Memory B cell (primary cell): ENCODE results near the gene ALPK3.

Experiments
- ATAC-seq: fragments of 150-1000 bp; cut with Tn5 transposase; 2 replicates; pipeline ENCODE4 v1.10.0; 2021; ENCODE audit warnings: low read depth, mild to moderate bottlenecking, moderate library complexity
- DNase-seq, 2 donors: peaks; one replicate each; pipeline ENCODE4 v3.0.0; 2022; ENCODE audit warnings: low spot score in 2 of 2
- H3K27ac Mint-ChIP-seq: one replicate; pipeline ENCODE4 v1.8.0; 2022; ENCODE audit warnings: mild to moderate bottlenecking, moderate library complexity, mixed read lengths
- H3K27me3 Mint-ChIP-seq: one replicate; pipeline ENCODE4 v1.8.0; 2022; ENCODE audit warnings: mixed read lengths
- H3K36me3 Mint-ChIP-seq: one replicate; pipeline ENCODE4 v1.8.0; 2022; ENCODE audit warnings: mild to moderate bottlenecking, mixed read lengths
- H3K4me1 Mint-ChIP-seq: one replicate; pipeline ENCODE4 v1.8.0; 2022; ENCODE audit warnings: mixed read lengths
- H3K4me3 Mint-ChIP-seq: one replicate; pipeline ENCODE4 v1.8.0; 2022; ENCODE audit warnings: mild to moderate bottlenecking, moderate library complexity, mixed read lengths
- H3K9me3 Mint-ChIP-seq: one replicate; pipeline ENCODE4 v1.8.0; 2022; ENCODE audit warnings: mixed read lengths

The ALPK3 gene

DNA sequence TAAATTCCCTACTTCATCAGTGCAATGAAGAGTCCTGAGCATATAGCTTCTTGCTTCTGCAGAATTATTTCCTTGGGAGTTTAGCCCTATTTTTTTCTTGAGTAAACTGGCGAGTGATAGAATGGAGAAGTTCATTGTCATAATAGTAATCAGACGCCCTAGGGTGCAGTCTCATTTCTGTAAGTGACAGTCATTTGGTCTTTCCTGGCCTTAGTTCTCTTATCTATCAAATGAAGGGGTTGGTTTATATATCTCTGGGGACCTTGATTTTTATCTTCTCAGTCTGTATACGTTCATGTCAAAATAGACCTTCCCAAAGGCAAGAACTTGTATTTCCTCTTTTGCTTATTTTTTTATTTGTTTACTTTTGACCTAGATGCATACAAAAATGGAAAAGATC is 9.9 kb upstream of the ALPK3 start:
- no peak for ATAC-seq
- H3K4me3 Mint-ChIP-seq = no peak overlapping the region
- H3K27ac Mint-ChIP-seq = no peak overlapping the region

DNA sequence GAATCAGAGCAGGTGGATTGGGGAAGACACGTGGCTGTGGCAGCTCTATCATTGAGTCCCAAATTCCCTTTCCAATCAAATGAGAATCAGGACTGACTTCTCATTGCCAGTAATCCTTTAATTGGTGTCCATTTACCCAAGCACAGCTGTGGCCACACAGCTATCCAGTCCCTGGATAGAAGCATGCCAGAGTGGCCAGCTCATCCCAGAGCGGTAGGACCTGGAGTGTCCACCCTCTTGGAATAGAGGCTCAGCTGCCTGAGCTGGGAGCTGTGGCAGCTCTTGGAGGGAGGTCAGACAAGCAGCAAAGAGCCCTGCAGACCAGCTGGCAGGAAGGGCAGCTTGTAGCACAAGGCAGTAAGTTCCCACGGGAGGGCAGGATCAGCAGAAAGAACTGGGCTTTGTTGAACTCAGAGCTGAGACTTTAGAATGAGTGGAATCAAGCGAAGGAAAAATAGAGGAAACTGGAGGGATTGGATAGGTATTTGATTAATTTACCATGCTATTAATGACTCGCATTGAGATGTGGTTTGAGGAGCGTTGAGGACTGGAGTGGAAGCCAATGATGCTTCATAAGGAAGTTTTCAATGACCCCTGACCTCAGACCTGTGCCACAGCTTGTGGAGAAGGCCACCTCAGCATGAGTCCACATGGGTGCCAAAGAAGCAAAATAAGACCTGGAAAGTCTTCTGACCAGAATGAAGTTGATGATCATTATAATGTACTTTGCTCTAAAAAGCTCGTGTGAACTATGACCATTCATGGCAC is 6.9 kb upstream of the ALPK3 start:
- Mint-ChIP-seq H3K9me3 (peaks cover 1% of the 10 kb centered on the region), H3K36me3 (peaks cover 5% of the 10 kb centered on the region), H3K27me3 (no peaks in the 10 kb centered on the region), H3K4me3 (no peak overlapping the region), H3K27ac (no peak overlapping the region), H3K4me1 (peaks cover 5% of the 10 kb centered on the region)
- DNase-seq = no peak
- no peak for ATAC-seq

More for the DNA sequence above, 9.9 kb upstream of the ALPK3 start:
- Mint-ChIP-seq H3K36me3 (peaks cover 23% of the 10 kb centered on the region), H3K27me3 (no peaks in the 10 kb centered on the region), H3K4me1 (peaks cover 5% of the 10 kb centered on the region), H3K9me3 (peaks cover under 1% of the 10 kb centered on the region)
- no peak for DNase-seq

DNA sequence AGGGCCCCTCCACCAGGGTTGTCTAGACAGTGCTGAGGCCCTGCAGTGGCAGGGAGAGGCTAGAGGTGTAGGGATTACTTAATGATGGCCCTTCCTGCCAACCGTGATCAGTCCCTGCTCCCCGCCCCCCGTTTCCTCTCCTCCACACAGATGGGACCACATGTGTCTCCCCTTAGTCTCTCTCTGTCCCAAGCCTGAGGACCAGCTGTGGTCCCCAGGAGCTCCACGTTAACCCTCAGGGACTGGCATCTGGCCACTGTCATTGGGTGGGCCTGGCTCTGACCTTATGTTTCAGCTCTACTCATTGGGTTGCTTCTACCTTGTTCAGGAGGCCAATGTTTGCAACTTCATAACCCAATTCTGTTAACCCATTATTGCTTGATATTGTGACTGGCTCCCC is 6.0 kb upstream of the ALPK3 start:
- DNase-seq (no peak), ATAC-seq (no peak)
- peaks cover 2% of the 10 kb centered on the region for H3K27me3 Mint-ChIP-seq
- peaks cover 5% of the 10 kb centered on the region for H3K4me1 Mint-ChIP-seq
- H3K4me3 Mint-ChIP-seq = no peak overlapping the region
- peaks cover 5% of the 10 kb centered on the region for H3K36me3 Mint-ChIP-seq
- H3K9me3 Mint-ChIP-seq = peaks cover 1% of the 10 kb centered on the region
- no peak overlapping the region for H3K27ac Mint-ChIP-seq

DNA sequence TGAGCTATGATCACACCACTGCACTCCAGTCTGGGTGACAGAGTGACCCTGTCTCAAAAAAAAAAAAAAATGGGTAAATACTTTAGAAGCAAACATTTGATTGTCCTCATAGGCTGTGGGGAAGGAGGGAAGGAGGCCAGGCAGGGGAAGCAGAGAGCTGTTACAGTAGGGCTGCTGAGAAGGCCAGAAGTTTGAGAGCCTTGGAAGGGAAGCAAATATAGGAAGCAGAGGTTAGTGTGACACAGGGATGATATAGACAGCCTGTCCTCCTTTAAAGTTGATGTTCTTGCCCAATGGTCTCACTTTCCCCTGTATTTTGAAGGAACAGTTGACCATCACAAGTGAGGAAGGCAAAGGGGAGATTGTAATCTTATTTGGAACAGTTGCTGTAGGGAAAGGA is 5.3 kb upstream of the ALPK3 start:
- ATAC-seq = no peak
- no peak overlapping the region for H3K4me3 Mint-ChIP-seq
- no peak overlapping the region for H3K27ac Mint-ChIP-seq

DNA sequence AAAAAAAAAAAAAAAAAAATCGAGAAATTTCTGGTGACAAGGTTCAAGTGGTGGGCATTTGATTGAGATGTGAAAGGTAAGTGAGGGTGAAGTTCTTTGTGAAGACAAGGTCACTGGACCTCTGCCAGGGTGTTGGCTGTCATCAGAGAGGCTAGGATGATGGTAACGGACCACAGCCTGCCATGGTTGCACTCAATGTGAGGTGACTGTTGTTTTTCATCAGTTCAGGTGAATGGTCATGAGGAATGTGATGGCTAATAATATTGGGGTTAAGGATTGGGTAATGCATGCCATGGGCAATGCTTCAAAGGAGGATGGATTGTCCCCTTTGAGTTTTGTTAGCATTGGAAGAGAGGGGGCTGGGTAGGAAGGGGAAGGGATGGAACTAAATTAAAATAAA is 4.3 kb upstream of the ALPK3 start:
- Mint-ChIP-seq H3K4me1 (peaks cover 4% of the 10 kb centered on the region), H3K4me3 (no peak overlapping the region), H3K9me3 (peaks cover 1% of the 10 kb centered on the region), H3K27me3 (peaks cover 5% of the 10 kb centered on the region), H3K27ac (no peak overlapping the region), H3K36me3 (peaks cover 3% of the 10 kb centered on the region)
- no peak for ATAC-seq
- no peak for DNase-seq

More for the DNA sequence above, 5.3 kb upstream of the ALPK3 start:
- Mint-ChIP-seq H3K4me1 (peaks cover 5% of the 10 kb centered on the region), H3K9me3 (peaks cover 1% of the 10 kb centered on the region), H3K27me3 (peaks cover 5% of the 10 kb centered on the region), H3K36me3 (peaks cover 3% of the 10 kb centered on the region)
- no peak for DNase-seq

DNA sequence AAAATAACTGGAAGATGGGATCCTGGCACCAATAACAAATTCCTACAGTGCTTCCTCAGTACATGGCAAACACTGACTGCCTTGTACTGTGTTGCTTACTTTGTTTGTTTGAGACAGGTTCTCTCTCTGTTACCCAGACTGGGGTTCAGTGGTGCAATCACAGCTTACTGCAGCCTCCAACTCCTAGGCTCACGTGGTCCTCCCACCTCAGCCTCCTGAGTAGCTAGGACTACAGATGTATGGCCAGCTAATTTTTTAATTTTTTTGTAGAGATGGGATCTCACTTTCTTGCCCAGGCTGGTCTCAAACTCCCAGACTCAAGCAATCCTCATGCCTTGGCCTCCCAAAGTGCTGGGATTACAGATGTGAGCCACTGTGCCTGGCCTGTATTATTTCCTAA is 3.7 kb upstream of the ALPK3 start:
- no peak for DNase-seq
- H3K9me3 Mint-ChIP-seq = peaks cover 1% of the 10 kb centered on the region
- ATAC-seq = no peak
- peaks cover 7% of the 10 kb centered on the region for H3K4me1 Mint-ChIP-seq
- H3K4me3 Mint-ChIP-seq = no peak overlapping the region
- no peak overlapping the region for H3K27ac Mint-ChIP-seq
- peaks cover 7% of the 10 kb centered on the region for H3K27me3 Mint-ChIP-seq
- H3K36me3 Mint-ChIP-seq = peaks cover 3% of the 10 kb centered on the region

DNA sequence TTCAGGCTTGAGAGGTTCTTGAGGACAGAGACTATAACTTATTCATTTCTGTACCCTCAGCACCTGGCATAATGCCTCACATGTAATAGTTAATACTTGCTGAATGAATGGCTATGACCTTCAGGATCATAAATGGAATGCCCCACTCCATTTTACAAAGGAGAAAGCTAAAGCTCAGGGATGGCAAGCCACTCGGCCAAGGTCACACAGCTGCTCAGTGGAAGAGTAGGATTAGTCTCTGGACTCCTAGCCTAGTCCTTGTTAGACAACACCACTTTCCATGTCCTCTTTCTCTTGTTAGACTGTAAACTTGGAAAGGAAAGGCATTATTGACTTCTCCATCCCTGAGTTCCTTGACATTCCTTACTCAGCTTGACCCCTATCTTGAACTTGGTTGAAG is 3.2 kb upstream of the ALPK3 start:
- Mint-ChIP-seq H3K27ac (no peak overlapping the region), H3K4me3 (no peak overlapping the region), H3K4me1 (peaks cover 7% of the 10 kb centered on the region), H3K27me3 (peaks cover 7% of the 10 kb centered on the region), H3K36me3 (peaks cover 2% of the 10 kb centered on the region), H3K9me3 (peaks cover 1% of the 10 kb centered on the region)
- DNase-seq (no peak), ATAC-seq (no peak)

DNA sequence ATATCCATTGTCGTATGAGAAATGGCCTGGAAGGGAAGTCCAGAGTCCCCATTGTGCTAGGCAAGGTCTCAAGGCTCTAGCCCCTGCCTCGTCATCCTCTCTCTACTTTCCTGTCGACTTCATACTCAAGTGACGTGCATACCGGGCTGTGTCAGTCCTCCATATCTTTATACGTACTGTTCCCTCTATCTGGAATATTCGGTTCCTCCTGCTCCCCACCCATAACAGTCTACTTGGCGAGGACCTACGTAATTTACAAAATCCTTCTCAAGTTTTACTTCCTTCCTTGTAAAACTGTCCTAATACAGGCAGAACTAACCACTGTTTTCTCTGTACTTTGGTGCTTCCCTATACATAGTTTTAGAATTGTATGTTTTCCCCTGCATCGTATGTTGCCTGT is 2.2 kb upstream of the ALPK3 start:
- Mint-ChIP-seq H3K4me1 (peaks cover 7% of the 10 kb centered on the region), H3K27me3 (peaks cover 7% of the 10 kb centered on the region), H3K9me3 (peaks cover 1% of the 10 kb centered on the region), H3K36me3 (peaks cover 2% of the 10 kb centered on the region), H3K27ac (no peak overlapping the region), H3K4me3 (no peak overlapping the region)
- ATAC-seq (no peak), DNase-seq (no peak)

DNA sequence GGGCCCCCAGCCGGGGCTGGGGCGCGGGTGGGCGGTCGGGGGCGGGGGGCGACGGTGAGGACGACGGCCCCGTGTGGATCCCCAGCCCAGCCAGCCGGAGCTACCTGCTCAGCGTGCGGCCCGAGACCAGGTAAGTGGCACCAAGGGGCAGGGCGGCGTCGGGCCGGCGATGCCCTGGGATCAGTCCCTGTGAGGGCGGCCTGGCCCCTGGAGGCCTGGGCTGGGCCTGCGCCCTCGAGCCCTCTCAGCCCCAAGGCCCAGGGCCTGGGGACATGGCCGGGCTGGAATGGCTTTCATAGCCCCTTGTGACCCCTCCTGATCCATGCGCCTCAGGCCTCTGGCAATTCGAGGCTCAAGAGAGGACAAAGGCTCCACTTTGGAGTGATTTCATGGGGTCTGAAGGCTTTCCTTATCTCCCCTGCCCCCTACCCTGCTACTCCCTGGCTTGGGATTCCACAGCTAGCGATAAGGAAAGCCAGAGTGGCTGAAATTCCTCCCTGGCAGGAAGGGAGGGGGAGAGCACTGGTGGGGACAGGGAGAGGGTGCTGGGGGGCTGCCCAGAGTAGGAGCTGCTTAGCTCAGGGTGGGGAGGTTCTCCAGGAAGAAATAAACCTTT is 418 bp downstream of the ALPK3 start:
- DNase-seq = no peak
- Mint-ChIP-seq H3K27ac (no peak overlapping the region), H3K27me3 (peaks cover 12% of the 10 kb centered on the region), H3K9me3 (no peaks in the 10 kb centered on the region), H3K4me1 (peaks cover 9% of the 10 kb centered on the region), H3K4me3 (no peak overlapping the region), H3K36me3 (no peaks in the 10 kb centered on the region)
- ATAC-seq = no peak

DNA sequence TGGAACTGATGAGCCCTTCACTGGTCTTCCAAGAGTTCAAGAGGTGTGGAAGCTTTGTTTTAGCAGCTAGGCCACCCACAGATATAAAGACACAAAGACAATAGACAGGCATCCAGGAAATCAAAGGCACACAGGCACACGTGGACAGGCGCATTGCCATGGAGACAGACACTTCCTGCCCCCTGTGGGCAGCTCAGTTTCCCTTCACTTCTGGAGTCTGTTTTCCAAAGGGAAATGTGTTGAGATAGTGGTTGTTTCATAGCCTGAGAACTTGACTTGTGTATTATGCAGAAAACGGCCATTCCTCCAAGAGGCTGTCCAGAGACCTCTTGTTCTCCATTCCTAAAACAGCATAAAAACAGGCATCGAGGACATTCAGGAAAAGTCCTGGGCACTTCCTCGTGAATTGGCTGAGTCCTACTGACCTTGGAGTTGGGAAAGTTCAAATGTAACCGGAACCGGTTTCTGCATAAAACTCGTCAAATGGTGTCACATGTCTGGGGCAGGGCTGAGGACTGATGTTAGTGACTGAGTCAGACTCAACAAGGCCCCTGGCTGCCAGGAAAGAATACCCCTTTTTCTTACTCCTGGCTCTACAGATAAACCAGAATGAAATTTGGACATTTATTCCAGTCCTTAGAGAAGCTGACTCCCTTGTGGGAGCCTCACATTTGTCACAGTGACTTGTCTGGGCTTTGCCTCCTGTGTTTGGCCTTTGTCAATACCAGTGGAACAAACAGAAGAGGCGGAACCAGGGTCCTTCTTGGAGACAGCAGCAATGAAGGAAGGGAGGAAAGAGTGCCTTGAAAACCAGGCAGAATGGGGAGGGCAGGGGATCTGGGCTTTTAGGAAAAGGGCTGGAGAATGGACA is 1.3 kb downstream of the ALPK3 start:
- DNase-seq (no peak), ATAC-seq (no peak)
- Mint-ChIP-seq H3K4me1 (peaks cover 9% of the 10 kb centered on the region), H3K27me3 (peaks cover 12% of the 10 kb centered on the region), H3K36me3 (no peaks in the 10 kb centered on the region), H3K4me3 (no peak overlapping the region), H3K27ac (no peak overlapping the region), H3K9me3 (no peaks in the 10 kb centered on the region)

DNA sequence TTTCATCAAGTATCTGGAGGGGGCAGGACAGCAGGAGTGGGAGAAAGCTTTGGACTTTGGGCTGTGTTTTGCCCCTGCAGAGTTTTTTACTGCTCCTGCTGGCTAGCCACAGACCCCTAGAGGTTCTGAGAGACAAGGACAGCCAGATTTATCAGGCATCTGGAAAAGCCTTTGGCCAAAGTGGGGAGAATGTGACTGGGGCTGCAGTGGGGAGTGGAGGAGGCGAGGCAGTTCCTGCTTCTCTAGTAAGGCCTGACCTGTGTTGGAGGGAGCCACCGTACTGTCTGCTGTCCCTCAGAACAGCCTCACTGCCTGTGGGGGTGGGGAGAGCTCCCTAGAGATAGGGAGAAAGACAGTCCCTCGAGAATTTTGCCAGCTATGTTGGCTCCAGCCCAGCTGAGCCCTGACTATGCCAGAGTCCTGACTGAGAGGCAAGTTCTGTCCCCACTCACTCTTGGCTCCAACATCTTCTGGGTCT is 2.2 kb downstream of the ALPK3 start:
- no peaks in the 10 kb centered on the region for H3K36me3 Mint-ChIP-seq
- no peaks in the 10 kb centered on the region for H3K9me3 Mint-ChIP-seq
- no peak overlapping the region for H3K27ac Mint-ChIP-seq
- H3K4me1 Mint-ChIP-seq = peaks cover 9% of the 10 kb centered on the region
- no peak for DNase-seq
- H3K27me3 Mint-ChIP-seq = peaks cover 12% of the 10 kb centered on the region
- H3K4me3 Mint-ChIP-seq = no peak overlapping the region
- no peak for ATAC-seq

DNA sequence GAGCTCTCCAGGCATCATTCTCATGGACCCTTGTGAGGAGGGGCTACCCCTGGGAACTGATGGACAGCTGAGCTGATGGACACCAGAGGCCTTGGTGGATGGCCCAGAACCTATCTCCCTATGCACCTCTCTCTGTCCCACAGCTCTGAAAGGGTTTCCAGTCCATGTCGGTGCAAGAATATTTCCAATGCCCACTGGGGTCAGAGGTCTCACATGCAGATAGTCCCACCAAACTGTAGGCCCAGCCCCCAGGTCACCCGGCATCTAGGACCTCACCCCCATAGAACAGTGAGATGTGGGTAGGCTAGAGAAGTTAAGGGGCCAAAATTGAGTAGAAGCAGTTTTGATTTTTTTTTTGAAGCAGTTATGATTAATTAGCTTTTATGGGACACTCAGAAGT is 2.6 kb downstream of the ALPK3 start:
- H3K27ac Mint-ChIP-seq = no peak overlapping the region
- no peak for ATAC-seq

DNA sequence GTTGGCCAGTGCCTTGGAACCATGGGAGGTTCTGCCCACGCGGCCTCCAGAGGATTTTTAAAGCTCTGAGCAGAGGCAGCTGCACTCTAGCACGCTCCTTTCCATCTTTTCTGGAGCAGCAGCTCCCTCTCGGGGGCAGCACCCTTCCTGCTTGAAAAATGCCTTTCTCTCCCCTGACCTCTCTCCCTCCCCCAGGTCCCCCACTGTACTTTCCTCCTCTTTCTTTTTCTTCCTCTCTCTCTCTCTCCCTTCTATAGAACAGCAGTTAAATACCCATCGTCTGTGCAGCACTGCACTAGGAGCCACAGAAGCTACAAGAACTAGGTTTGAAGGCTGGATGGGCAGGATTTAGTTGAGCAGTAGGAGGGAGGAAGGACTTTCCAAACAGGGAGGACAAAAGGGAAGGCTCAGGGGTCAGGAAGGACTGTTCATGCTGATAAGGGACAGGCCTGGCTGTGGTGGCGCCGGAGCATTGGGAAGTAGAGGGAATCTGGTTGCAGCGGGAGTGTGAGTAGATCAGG is 4.4 kb downstream of the ALPK3 start:
- peaks cover 10% of the 10 kb centered on the region for H3K27me3 Mint-ChIP-seq
- no peak for DNase-seq
- H3K9me3 Mint-ChIP-seq = no peaks in the 10 kb centered on the region
- H3K4me3 Mint-ChIP-seq = no peak overlapping the region
- no peaks in the 10 kb centered on the region for H3K36me3 Mint-ChIP-seq
- ATAC-seq = no peak
- H3K27ac Mint-ChIP-seq = no peak overlapping the region
- H3K4me1 Mint-ChIP-seq = peaks cover 8% of the 10 kb centered on the region

More for the DNA sequence above, 2.6 kb downstream of the ALPK3 start:
- Mint-ChIP-seq H3K4me1 (peaks cover 9% of the 10 kb centered on the region), H3K27me3 (peaks cover 12% of the 10 kb centered on the region), H3K36me3 (no peaks in the 10 kb centered on the region), H3K9me3 (no peaks in the 10 kb centered on the region), H3K4me3 (no peak overlapping the region)
- no peak for DNase-seq
